Measurements from ENCODE around the gene AKAP13.

GRCh38 chr15:85745023-85745422 is 364.6 kb downstream of the AKAP13 start:
- TF ChIP-seq POLR2AphosphoS5 (IDR thresholded peaks at IDR 0.05) = no peak
- no peak for TF ChIP-seq CTCF (IDR thresholded peaks at IDR 0.05)
- TF ChIP-seq POLR2A (IDR thresholded peaks at IDR 0.05) = no peak

All from breast epithelium (tissue), 3 donors.